GM12875 (cell line): Measurements from ENCODE around the gene RADX.

Source experiments
- H3K4me3 ChIP-seq: one replicate; pipeline ENCODE4 v1.5.1; 2011; ENCODE audit warnings: low read depth, low read length, control low read depth
- TF ChIP-seq, protein P1 (sequence below): IDR thresholded peaks from 2 replicates; pipeline ENCODE4 v1.5.1; 2011; ENCODE audit warnings: low read depth, mild to moderate bottlenecking, control low read depth, inconsistent platforms, low read length, moderate library complexity, borderline replicate concordance; ENCODE audit not compliant: insufficient read depth

Gene RADX, protein sequence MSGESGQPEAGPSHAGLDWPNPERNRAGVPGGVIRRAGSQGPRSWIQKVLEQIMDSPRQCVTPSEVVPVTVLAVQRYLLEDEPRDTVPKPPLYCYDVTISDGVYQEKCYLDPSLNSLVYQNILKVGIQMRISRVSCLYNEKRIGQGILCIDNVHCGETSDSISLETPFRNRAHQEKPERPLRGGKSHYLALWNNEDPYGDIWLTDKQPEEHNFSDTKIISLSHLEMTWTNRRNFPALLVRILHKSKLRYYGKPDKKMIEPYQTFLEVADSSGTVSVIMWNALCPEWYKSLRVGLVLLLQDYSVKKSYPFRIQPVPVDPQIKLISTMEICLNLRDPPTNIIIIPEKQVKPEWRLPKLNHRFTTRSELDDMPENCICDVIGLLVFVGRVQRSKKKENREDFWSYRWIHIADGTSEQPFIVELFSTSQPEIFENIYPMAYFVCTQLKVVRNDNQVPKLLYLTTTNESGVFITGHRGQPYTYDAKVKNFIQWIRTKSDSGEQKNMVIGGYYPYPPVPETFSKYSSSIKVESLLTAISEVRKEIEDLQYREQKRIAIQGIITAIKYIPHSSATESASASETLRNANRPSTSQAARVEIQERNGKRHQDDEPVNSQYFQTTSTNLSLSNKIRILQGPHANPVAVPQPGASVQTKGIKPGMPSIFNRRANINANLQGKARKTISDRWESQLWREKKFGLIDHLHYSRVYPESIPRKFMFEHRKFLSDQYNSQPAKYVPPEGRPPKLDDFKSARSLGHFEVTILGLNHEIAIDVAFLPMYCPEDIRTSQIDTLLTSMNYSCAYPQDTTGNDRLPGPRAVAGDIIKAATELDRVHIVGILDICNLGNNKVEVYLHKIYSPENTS

DNA sequence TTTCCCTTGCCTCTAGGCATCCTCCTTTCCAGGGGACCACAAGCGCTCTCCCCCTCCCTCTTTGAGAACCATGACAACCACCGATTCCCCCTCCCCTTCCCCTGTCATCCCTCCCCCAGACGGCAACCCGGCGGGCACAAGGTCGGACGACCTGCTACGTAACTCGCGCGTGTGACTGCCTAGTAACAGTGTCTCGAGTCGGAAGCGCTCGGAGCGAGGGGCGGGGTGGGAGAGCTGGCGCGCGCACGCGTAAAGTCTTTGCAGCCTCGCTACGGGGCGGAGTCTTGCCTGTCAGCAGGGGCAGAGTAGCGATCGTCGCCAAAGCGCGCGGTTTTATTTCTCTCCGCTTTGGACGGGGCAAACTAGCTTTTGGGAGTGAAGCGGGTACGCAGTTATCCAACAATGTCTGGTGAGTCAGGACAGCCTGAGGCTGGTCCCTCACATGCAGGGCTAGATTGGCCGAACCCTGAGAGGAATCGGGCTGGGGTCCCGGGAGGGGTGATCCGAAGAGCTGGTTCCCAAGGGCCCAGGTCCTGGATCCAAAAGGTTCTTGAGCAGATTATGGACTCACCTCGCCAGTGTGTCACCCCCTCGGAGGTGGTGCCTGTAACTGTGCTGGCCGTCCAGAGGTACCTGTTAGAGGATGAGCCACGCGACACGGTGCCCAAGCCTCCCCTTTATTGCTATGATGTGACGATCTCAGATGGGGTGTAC, at the start of gene RADX:
RADX (plus strand) TSS at position 300 of the 714 bp plus-strand sequence; CDS start at position 403, 103 bp downstream.
- TF ChIP-seq, protein P1, sequence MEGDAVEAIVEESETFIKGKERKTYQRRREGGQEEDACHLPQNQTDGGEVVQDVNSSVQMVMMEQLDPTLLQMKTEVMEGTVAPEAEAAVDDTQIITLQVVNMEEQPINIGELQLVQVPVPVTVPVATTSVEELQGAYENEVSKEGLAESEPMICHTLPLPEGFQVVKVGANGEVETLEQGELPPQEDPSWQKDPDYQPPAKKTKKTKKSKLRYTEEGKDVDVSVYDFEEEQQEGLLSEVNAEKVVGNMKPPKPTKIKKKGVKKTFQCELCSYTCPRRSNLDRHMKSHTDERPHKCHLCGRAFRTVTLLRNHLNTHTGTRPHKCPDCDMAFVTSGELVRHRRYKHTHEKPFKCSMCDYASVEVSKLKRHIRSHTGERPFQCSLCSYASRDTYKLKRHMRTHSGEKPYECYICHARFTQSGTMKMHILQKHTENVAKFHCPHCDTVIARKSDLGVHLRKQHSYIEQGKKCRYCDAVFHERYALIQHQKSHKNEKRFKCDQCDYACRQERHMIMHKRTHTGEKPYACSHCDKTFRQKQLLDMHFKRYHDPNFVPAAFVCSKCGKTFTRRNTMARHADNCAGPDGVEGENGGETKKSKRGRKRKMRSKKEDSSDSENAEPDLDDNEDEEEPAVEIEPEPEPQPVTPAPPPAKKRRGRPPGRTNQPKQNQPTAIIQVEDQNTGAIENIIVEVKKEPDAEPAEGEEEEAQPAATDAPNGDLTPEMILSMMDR: no peak
- peak within 1 kb of the TSS; percentile 58 for H3K4me3 ChIP-seq

DNA sequence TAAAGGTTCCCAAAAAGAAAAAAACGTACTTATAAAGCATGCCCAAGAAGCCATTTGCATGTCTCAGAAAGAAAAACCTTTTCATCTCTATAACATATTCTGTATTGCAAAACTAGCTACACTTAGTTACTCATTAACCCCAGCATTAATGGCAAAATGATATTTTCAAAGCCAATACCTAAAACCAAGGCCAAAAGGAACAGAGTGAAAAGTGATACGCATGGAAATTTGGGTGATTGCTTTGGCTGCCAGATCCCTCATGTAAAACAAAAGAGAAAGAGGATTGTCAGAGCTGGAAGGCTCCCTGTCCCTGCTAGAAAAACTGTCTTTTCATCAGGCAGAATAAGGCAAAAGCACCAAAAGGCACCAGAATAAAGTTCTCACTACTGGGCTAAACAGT, 46.8 kb upstream of the RADX start:
- TF ChIP-seq, protein P1: no peak
- no peak overlapping the region for H3K4me3 ChIP-seq

DNA sequence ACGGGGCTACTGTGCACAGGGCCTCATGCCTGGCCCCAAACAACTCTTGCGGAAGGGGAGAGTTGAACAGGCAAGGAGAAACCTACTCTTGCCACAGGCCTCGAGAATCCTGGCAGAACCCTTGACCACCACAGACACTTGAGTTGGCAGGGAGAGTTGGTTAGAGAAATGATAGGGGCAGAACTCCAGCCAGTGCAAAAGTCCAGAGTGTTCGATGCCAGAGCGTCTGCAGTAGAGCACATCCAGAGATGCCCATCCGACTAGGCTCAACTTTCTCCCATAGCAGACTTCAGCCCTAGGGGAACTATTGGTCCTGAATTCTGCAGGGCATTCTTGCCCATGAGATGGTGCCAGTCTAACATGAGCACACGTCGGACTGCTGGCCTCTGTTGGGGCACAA, 45.4 kb upstream of the RADX start:
- TF ChIP-seq, protein P1: no peak
- H3K4me3 ChIP-seq: no peak overlapping the region

DNA sequence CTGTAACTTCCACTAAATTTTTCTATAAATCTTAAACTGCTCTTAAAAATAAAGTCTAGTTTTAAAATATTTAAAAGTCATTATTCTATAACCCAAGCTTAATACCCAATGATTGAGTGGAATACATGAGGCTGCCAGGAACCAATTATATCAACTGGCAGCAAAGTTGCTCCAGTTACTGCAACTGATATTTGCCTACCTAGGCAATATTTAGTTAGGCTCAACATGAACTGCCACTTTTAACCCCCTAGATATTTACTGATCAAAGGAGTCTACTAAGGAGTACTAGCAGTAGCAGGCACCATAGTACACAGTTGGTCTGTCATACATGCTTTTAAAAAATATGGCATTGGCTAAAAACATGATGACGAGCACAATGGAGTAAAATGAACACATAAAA, 29.9 kb upstream of the RADX start:
- TF ChIP-seq, protein P1: no peak
- no peak overlapping the region for H3K4me3 ChIP-seq

DNA sequence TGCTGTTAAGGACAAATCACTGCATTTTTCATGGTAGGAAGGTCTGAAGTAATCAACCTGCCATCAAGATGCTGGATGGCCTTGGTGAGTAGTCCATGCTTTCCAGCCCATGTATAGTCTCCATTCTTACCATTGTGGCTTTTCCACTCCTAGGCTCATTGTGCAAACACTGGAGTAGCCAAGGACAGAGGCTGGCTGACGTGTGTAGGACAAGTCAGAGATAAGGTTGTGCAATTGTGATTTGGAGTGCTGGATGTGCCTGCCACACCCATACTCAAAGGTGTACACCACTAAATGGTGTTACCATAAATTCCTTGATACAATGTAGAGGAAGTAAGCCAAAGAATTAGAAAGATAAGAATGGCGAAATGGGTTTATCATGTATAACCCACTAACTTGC, 26.3 kb upstream of the RADX start:
- H3K4me3 ChIP-seq: no peak overlapping the region
- TF ChIP-seq, protein P1: no peak

DNA sequence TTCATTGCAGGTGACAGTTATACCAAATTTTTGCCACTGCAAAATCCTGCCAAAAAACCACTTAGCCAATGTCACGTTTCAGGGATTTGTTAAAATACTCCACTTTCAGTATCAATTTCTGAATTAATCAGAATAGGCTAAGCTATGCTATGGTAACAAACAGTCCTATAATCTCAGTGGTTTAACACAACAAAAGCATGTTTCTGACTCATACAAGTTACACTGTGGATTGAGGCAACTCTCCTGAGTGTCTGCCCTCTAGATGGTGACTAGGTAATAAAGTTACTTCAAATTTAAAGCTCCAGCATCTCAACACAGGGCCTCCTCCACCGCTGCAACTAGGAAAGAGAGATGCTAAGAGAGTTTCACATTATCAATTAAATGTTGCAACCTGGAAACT, 23.0 kb upstream of the RADX start:
- H3K4me3 ChIP-seq: no peak overlapping the region
- TF ChIP-seq, protein P1: no peak
